HEK293 (cell line): ENCODE data around the gene PDE4B.

Experiments
- CTCF ChIA-PET: fragments of 350-600 bp; formaldehyde crosslinking; extraction: SDS; loops from one replicate; lab custom pipeline; 2021; ENCODE audit warnings: antibody characterized with exemption; lab: Yijun Ruan, JAX
- POLR2A ChIA-PET: fragments of 300-600 bp; formaldehyde crosslinking; extraction: SDS; loops from one replicate; lab custom pipeline; 2020; ENCODE audit warnings: antibody characterized with exemption, inconsistent platforms; lab: Yijun Ruan, JAX
- H3K27ac ChIP-seq: fragments of 200-500 bp; sonication (Bioruptor generic); 2 replicates; pipeline ENCODE4 v1.5.1; 2014; ENCODE audit warnings: low read depth, low read length, control low read depth, inconsistent platforms; ENCODE audit errors: extremely low read depth
- H3K36me3 ChIP-seq, 2 experiments: fragments of 200-500 bp in 1 of 2; sonication (Bioruptor generic) in 1 of 2; 1 replicate in 1 of 2; 2 replicates in 1 of 2; pipeline ENCODE4 v1.5.1; 2014 to 2017; ENCODE audit warnings: inconsistent platforms in 2 of 2, low read length in 2 of 2; ENCODE audit not compliant: control insufficient read depth in 2 of 2, insufficient read depth in 1 of 2
- H3K4me1 ChIP-seq: fragments of 200-500 bp; sonication (Bioruptor generic); 2 replicates; pipeline ENCODE4 v1.5.1; 2014; ENCODE audit warnings: mild to moderate bottlenecking, low read length, inconsistent platforms; ENCODE audit not compliant: control insufficient read depth, insufficient read depth
- H3K4me3 ChIP-seq: 2 replicates; pipeline ENCODE4 v1.5.1; 2011; ENCODE audit warnings: low read depth, mild to moderate bottlenecking, control low read depth, low read length, moderate library complexity
- H3K9me3 ChIP-seq: fragments of 200-500 bp; sonication (Bioruptor generic); 2 replicates; pipeline ENCODE4 v1.5.1; 2014; ENCODE audit warnings: low read depth, low read length, inconsistent platforms; ENCODE audit not compliant: control insufficient read depth, insufficient read depth
- REPIN1 ChIP-seq: fragments of 450-650 bp; formaldehyde crosslinking; IDR thresholded peaks from 2 replicates; pipeline ENCODE4 v1.5.1; 2017; ENCODE audit warnings: missing biosample characterization, missing genetic modification characterization, low read depth
- SCRT1 ChIP-seq: fragments of 450-650 bp; formaldehyde crosslinking; IDR thresholded peaks from 2 replicates; pipeline ENCODE4 v1.5.1; 2016; ENCODE audit warnings: missing biosample characterization, missing genetic modification characterization, borderline replicate concordance
- TRIM28 ChIP-seq: IDR thresholded peaks from 2 replicates; pipeline ENCODE4 v1.6.1; 2011; ENCODE audit warnings: low read length, control low read depth, borderline replicate concordance
- YY1 ChIP-seq: fragments of 450-650 bp; formaldehyde crosslinking; IDR thresholded peaks from 2 replicates; pipeline ENCODE4 v1.5.1; 2018; ENCODE audit warnings: missing biosample characterization, missing genetic modification characterization
- ZEB2 ChIP-seq: fragments of 450-650 bp; formaldehyde crosslinking; IDR thresholded peaks from 2 replicates; pipeline ENCODE4 v1.5.1; 2016; ENCODE audit warnings: missing biosample characterization, missing genetic modification characterization
- ZFP69B ChIP-seq: fragments of 450-650 bp; formaldehyde crosslinking; IDR thresholded peaks from 2 replicates; pipeline ENCODE4 v1.5.1; 2016; ENCODE audit warnings: missing biosample characterization, missing genetic modification characterization
- ZNF133 ChIP-seq: fragments of 450-650 bp; formaldehyde crosslinking; IDR thresholded peaks from 2 replicates; pipeline ENCODE4 v1.5.1; 2016; ENCODE audit warnings: missing biosample characterization, missing genetic modification characterization
- ZNF184 ChIP-seq: fragments of 450-650 bp; IDR thresholded peaks from 2 replicates; pipeline ENCODE4 v1.5.1; 2018; ENCODE audit warnings: missing biosample characterization, mild to moderate bottlenecking, missing genetic modification characterization
- ZNF23 ChIP-seq: fragments of 450-650 bp; formaldehyde crosslinking; IDR thresholded peaks from 2 replicates; pipeline ENCODE4 v1.5.1; 2016; ENCODE audit warnings: missing biosample characterization, missing genetic modification characterization, borderline replicate concordance
- ZNF423 ChIP-seq: fragments of 450-650 bp; formaldehyde crosslinking; IDR thresholded peaks from 2 replicates; pipeline ENCODE4 v1.5.1; 2016; ENCODE audit warnings: missing biosample characterization, missing genetic modification characterization
- ZNF501 ChIP-seq: fragments of 450-650 bp; formaldehyde crosslinking; IDR thresholded peaks from 2 replicates; pipeline ENCODE4 v1.5.1; 2016; ENCODE audit warnings: missing biosample characterization, missing genetic modification characterization
- ZNF510 ChIP-seq: fragments of 450-650 bp; formaldehyde crosslinking; IDR thresholded peaks from 2 replicates; pipeline ENCODE4 v1.5.1; 2018; ENCODE audit warnings: mild to moderate bottlenecking, missing genetic modification characterization, missing biosample characterization; ENCODE audit not compliant: insufficient replicate concordance
- ZNF549 ChIP-seq: fragments of 450-650 bp; IDR thresholded peaks from 2 replicates; pipeline ENCODE4 v1.5.1; 2018; ENCODE audit warnings: missing biosample characterization, missing genetic modification characterization, mild to moderate bottlenecking, inconsistent platforms, moderate library complexity
- ZNF558 ChIP-seq: fragments of 450-650 bp; formaldehyde crosslinking; IDR thresholded peaks from 2 replicates; pipeline ENCODE4 v1.5.1; 2016; ENCODE audit warnings: missing biosample characterization, missing genetic modification characterization
- ZNF621 ChIP-seq: fragments of 450-650 bp; formaldehyde crosslinking; IDR thresholded peaks from 2 replicates; pipeline ENCODE4 v1.5.1; 2017; ENCODE audit warnings: missing biosample characterization, missing genetic modification characterization
- ZNF670 ChIP-seq: fragments of 450-650 bp; formaldehyde crosslinking; IDR thresholded peaks from 2 replicates; pipeline ENCODE4 v1.5.1; 2016; ENCODE audit warnings: missing biosample characterization, missing genetic modification characterization, low read depth
- ZNF707 ChIP-seq: fragments of 450-650 bp; formaldehyde crosslinking; IDR thresholded peaks from 2 replicates; pipeline ENCODE4 v1.5.1; 2016; ENCODE audit warnings: missing biosample characterization, missing genetic modification characterization
- ZNF777 ChIP-seq: fragments of 450-650 bp; formaldehyde crosslinking; IDR thresholded peaks from 2 replicates; pipeline ENCODE4 v1.5.1; 2017; ENCODE audit warnings: missing biosample characterization, missing genetic modification characterization, borderline replicate concordance
- ZNF830 ChIP-seq: fragments of 450-650 bp; IDR thresholded peaks from 2 replicates; pipeline ENCODE4 v1.5.0; 2018; ENCODE audit warnings: missing biosample characterization, missing genetic modification characterization, low read depth, mild to moderate bottlenecking, moderate library complexity
- ZNF837 ChIP-seq: fragments of 450-650 bp; formaldehyde crosslinking; IDR thresholded peaks from 2 replicates; pipeline ENCODE4 v1.5.1; 2016; ENCODE audit warnings: missing biosample characterization, missing genetic modification characterization
- ZSCAN23 ChIP-seq: fragments of 450-650 bp; formaldehyde crosslinking; IDR thresholded peaks from 2 replicates; pipeline ENCODE4 v1.5.1; 2016; ENCODE audit warnings: missing biosample characterization, missing genetic modification characterization
- TF ChIP-seq, protein P1 (sequence below): fragments of 450-650 bp; formaldehyde crosslinking; IDR thresholded peaks from 2 replicates; pipeline ENCODE4 v1.5.1; 2017; ENCODE audit warnings: missing biosample characterization, missing genetic modification characterization
- TF ChIP-seq, protein P2 (sequence below): fragments of 450-650 bp; formaldehyde crosslinking; IDR thresholded peaks from 2 replicates; pipeline ENCODE4 v1.5.1; 2016; ENCODE audit warnings: missing biosample characterization, missing genetic modification characterization, low read depth
- TF ChIP-seq, protein P3 (sequence below): fragments of 450-650 bp; formaldehyde crosslinking; IDR thresholded peaks from 2 replicates; pipeline ENCODE4 v1.5.1; 2016; ENCODE audit warnings: missing biosample characterization, missing genetic modification characterization
- TF ChIP-seq, protein P4 (sequence below): fragments of 450-650 bp; formaldehyde crosslinking; optimal IDR thresholded peaks from 2 replicates; pipeline ENCODE3; 2016; ENCODE audit warnings: missing biosample characterization, mild to moderate bottlenecking, missing genetic modification characterization

The PDE4B gene

DNA sequence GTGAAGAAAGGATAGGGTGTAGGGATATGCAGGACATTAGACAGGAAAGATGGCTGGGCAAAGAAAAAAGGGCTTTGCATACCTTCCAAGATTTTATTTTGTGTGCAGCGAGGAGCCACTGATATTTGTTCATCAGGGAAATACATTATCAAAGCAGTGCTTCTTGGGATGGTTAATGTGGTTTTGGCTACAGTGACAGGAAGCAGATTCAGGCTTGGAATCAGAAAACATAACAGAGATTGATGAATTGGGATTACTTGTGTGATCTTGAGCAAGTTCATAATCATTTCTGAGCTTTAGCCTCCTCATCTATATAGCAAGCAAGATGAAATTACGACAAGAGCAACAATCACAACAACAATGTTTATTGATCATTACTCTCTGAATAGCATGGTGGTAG lies 492.1 kb downstream of the PDE4B start:
- H3K4me1 ChIP-seq: no peaks in the 10 kb centered on the region
- H3K4me3 ChIP-seq: no peak overlapping the region
- CTCF ChIA-PET: interaction anchor here (0.7 kb wide), 1 partner anchor 34 kb away, joined by 6 read pairs; no protein-coding TSS in a partner anchor
- H3K36me3 ChIP-seq: no peaks in the 10 kb centered on the region
- no peak for TF ChIP-seq ZNF23 (tag by site-specific recombination)
- TF ChIP-seq ZEB2: no peak
- no peak for TF ChIP-seq ZSCAN23 (tag by site-specific recombination)
- no peak for TF ChIP-seq ZNF777
- TF ChIP-seq REPIN1 (tag by site-specific recombination): no peak
- TF ChIP-seq YY1 (tag by site-specific recombination): no peak
- TF ChIP-seq, protein P1, sequence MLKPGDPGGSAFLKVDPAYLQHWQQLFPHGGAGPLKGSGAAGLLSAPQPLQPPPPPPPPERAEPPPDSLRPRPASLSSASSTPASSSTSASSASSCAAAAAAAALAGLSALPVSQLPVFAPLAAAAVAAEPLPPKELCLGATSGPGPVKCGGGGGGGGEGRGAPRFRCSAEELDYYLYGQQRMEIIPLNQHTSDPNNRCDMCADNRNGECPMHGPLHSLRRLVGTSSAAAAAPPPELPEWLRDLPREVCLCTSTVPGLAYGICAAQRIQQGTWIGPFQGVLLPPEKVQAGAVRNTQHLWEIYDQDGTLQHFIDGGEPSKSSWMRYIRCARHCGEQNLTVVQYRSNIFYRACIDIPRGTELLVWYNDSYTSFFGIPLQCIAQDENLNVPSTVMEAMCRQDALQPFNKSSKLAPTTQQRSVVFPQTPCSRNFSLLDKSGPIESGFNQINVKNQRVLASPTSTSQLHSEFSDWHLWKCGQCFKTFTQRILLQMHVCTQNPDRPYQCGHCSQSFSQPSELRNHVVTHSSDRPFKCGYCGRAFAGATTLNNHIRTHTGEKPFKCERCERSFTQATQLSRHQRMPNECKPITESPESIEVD: no peak
- TF ChIP-seq ZFP69B (tag by site-specific recombination): no peak
- TF ChIP-seq ZNF830: no peak
- no peak for TF ChIP-seq ZNF184 (tag by site-specific recombination)
- no peak for TF ChIP-seq ZNF510 (tag by site-specific recombination)
- TF ChIP-seq ZNF133 (tag by site-specific recombination): no peak
- no peak for TF ChIP-seq TRIM28
- TF ChIP-seq ZNF621 (tag by site-specific recombination): no peak
- TF ChIP-seq, protein P2, sequence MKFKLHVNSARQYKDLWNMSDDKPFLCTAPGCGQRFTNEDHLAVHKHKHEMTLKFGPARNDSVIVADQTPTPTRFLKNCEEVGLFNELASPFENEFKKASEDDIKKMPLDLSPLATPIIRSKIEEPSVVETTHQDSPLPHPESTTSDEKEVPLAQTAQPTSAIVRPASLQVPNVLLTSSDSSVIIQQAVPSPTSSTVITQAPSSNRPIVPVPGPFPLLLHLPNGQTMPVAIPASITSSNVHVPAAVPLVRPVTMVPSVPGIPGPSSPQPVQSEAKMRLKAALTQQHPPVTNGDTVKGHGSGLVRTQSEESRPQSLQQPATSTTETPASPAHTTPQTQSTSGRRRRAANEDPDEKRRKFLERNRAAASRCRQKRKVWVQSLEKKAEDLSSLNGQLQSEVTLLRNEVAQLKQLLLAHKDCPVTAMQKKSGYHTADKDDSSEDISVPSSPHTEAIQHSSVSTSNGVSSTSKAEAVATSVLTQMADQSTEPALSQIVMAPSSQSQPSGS (tag by site-specific recombination): no peak
- TF ChIP-seq ZNF558 (tag by site-specific recombination): no peak
- no peak for TF ChIP-seq ZNF549 (tag by site-specific recombination)
- no peak for TF ChIP-seq ZNF707 (tag by site-specific recombination)
- no peak overlapping the region for H3K27ac ChIP-seq
- POLR2A ChIA-PET: no interaction called here
- no peaks in the 10 kb centered on the region for H3K9me3 ChIP-seq

DNA sequence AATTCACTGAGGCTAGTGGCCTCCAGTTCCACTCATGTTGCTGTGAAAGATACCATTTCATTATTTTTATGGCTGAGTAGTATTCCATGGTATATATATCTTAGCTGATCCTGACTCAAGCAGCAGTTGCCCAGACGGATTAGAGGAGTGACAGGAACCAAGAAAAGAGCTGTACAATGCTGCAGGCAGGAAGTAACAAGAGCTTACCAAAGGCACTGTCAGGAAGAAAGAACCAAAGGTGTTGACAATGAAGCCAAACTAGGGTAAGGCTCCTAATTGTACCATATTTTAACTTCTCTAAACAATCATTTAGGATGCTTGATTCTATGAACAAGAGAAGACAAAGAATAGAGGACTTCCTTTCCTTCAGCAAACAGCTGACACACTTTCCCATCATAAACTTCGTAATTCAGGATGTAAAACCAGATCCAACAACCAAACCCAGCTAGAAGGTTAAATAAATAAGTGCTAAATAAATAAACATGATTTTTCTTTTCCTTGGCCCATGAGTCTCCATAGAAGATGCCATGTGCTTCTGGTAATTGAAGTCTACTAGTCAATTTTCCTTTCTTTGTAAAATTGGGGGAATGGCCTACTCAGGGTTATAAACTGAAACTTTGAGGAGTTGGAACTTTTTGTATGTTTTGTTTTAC lies 493.0 kb downstream of the PDE4B start:
- Histone ChIP-seq H3K9me3 (no peaks in the 10 kb centered on the region), H3K27ac (no peak overlapping the region)
- POLR2A ChIA-PET: interaction anchor here (1.1 kb wide), 1 partner anchor 46 kb away, joined by 3 read pairs; no protein-coding TSS in a partner anchor
- TF ChIP-seq ZNF670 (no peak), ZSCAN23 (tag by site-specific recombination) (no peak)
- TF ChIP-seq, all 188 proteins: peak for 0
- H3K4me3 ChIP-seq: no peak overlapping the region
- CTCF ChIA-PET: interaction anchor here (1.0 kb wide), 1 partner anchor 440 kb away, joined by 3 read pairs; no protein-coding TSS in a partner anchor
- H3K36me3 ChIP-seq: no peaks in the 10 kb centered on the region
- H3K4me1 ChIP-seq: 0 out of 2 replicates have a peak, but pooled peaks cover 1% of the 10 kb centered on the region

DNA sequence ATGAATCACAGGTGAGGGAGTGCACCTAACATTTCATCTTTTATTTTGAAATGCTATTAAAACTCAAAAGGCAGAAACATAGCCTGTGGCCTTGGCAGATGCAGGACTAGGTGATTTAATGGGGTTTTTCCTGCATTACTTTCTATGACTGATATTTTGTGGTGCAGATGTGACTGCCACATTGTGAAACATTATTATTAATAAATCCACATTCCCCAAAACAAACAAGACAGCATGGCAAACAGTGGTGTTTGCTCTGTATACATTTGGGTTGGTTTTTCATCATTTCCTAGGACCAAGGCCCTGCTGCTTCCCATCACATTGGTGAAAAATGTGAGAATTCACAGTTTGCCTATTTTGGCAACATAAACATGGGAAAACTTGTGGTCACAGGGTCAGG lies 493.6 kb downstream of the PDE4B start:
- H3K4me3 ChIP-seq: no peak overlapping the region
- H3K36me3 ChIP-seq: no peaks in the 10 kb centered on the region
- POLR2A ChIA-PET: interaction anchor here (1.1 kb wide), 1 partner anchor 45 kb away, joined by 3 read pairs; no protein-coding TSS in a partner anchor
- CTCF ChIA-PET: interaction anchor here (0.7 to 1.0 kb wide), 2 partner anchors 22 to 439 kb away, joined by 3 read pairs; no protein-coding TSS in a partner anchor
- H3K4me1 ChIP-seq: 0 out of 2 replicates have a peak, but pooled peaks cover 6% of the 10 kb centered on the region
- no peaks in the 10 kb centered on the region for H3K9me3 ChIP-seq
- H3K27ac ChIP-seq: no peak overlapping the region
- TF ChIP-seq, protein P3, sequence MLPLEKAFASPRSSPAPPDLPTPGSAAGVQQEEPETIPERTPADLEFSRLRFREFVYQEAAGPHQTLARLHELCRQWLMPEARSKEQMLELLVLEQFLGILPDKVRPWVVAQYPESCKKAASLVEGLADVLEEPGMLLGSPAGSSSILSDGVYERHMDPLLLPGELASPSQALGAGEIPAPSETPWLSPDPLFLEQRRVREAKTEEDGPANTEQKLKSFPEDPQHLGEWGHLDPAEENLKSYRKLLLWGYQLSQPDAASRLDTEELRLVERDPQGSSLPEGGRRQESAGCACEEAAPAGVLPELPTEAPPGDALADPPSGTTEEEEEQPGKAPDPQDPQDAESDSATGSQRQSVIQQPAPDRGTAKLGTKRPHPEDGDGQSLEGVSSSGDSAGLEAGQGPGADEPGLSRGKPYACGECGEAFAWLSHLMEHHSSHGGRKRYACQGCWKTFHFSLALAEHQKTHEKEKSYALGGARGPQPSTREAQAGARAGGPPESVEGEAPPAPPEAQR: no peak
- TF ChIP-seq, protein P4, sequence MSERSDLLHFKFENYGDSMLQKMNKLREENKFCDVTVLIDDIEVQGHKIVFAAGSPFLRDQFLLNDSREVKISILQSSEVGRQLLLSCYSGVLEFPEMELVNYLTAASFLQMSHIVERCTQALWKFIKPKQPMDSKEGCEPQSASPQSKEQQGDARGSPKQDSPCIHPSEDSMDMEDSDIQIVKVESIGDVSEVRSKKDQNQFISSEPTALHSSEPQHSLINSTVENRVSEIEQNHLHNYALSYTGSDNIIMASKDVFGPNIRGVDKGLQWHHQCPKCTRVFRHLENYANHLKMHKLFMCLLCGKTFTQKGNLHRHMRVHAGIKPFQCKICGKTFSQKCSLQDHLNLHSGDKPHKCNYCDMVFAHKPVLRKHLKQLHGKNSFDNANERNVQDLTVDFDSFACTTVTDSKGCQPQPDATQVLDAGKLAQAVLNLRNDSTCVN (tag by site-specific recombination): no peak
- TF ChIP-seq ZNF501 (tag by site-specific recombination) (no peak), SCRT1 (tag by site-specific recombination) (no peak), ZNF837 (no peak), ZNF423 (no peak)
